Ishikawa (cell line): ENCODE data around the gene CLNK.

Experiments used
- CEBPB ChIP-seq: IDR thresholded peaks from 2 replicates; pipeline ENCODE4 v1.6.1; 2012
- CREB1 ChIP-seq: IDR thresholded peaks from 2 replicates; pipeline ENCODE4 v1.6.1; 2012; ENCODE audit warnings: low read depth
- EGR1 ChIP-seq: IDR thresholded peaks from 2 replicates; pipeline ENCODE4 v1.6.1; 2012
- EP300 ChIP-seq: IDR thresholded peaks from 2 replicates; pipeline ENCODE4 v1.6.1; 2012; ENCODE audit warnings: borderline replicate concordance
- FOXM1 ChIP-seq: IDR thresholded peaks from 2 replicates; pipeline ENCODE4 v1.6.1; 2012; ENCODE audit warnings: low read depth, borderline replicate concordance
- NFIC ChIP-seq: IDR thresholded peaks from 2 replicates; pipeline ENCODE4 v1.6.1; 2012
- RAD21 ChIP-seq: IDR thresholded peaks from 2 replicates; pipeline ENCODE4 v1.6.1; 2012; ENCODE audit warnings: low read depth
- TAF1 ChIP-seq: IDR thresholded peaks from 2 replicates; pipeline ENCODE4 v1.6.1; 2012; ENCODE audit warnings: low read depth, mild to moderate bottlenecking
- TCF12 ChIP-seq: IDR thresholded peaks from 2 replicates; pipeline ENCODE4 v1.6.1; 2012; ENCODE audit warnings: low read depth
- TEAD4 ChIP-seq: IDR thresholded peaks from 2 replicates; pipeline ENCODE4 v1.6.1; 2012
- YY1 ChIP-seq: IDR thresholded peaks from 2 replicates; pipeline ENCODE4 v1.6.1; 2012; ENCODE audit warnings: low read depth
- ZBTB7A ChIP-seq: IDR thresholded peaks from 2 replicates; pipeline ENCODE4 v1.6.1; 2012; ENCODE audit warnings: low read depth
- TF ChIP-seq, protein P1 (sequence below): IDR thresholded peaks from 2 replicates; pipeline ENCODE4 v1.6.1; 2012; ENCODE audit warnings: low read depth, mild to moderate bottlenecking
- TF ChIP-seq, protein P2 (sequence below): IDR thresholded peaks from 2 replicates; pipeline ENCODE4 v1.6.1; 2012
- TF ChIP-seq, protein P3 (sequence below): IDR thresholded peaks from 2 replicates; pipeline ENCODE4 v1.6.1; 2012

The CLNK gene

DNA sequence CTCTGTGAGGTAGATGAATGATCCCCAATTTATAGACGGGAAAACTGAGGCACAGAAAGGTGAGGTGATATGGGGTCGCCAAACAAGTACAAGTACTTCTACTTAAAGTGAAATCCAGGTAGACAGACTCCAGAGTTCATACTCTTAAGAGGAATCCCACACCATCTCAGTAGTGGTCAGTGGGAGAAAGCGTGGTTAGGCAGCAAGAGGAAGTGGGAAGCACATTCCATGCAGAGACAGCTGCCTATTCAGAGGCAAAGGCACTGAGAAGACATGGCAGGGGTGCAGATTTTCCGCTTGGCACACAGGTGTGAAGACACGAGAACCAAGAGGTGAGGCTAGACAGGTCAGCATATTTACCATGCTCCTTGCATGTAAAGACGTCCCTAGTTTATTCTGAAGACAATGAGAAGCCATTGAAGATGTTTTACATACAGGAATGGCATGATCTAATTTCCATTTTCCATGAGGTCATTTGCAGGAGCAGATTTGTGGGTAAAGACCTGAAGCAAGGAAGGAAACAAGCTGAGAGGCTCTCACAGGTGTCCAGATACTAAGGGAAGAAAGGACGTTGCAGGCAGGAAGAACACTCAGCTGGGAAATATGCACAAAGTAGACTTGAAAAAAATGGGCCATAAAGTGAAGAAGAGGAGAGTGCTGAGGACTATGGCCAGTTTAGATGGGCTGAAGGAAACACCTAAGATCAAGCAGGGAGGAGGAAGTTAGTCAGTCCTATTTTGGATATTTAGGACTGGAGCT is 17.3 kb upstream of the CLNK start:
- no peak for TF ChIP-seq EGR1

DNA sequence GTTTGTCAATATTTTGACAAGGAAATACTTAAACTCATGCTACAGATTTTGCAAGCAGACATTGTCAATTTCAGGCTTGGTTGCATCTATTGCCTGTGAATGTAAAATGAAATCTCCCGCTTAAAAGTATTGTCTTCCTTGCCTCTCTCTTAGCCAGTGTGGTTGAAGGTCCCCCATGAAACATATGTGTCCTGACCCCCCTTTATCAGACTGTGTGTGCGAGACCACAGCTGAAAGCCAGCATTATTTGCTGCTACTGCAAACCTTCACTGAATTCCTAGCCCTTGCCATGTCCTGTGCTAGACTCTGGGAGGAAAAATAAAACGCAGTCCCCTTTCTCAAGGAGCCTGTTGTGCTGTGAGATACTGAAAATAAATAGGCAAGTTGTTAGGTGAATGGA is 16.6 kb upstream of the CLNK start:
- TF ChIP-seq EP300 (no peak), YY1 (no peak), CEBPB (no peak), TAF1 (no peak), FOXM1 (no peak), TCF12 (no peak), ZBTB7A (no peak), CREB1 (no peak), NFIC (no peak), TEAD4 (no peak), EGR1 (no peak), RAD21 (no peak)
- TF ChIP-seq, protein P1, sequence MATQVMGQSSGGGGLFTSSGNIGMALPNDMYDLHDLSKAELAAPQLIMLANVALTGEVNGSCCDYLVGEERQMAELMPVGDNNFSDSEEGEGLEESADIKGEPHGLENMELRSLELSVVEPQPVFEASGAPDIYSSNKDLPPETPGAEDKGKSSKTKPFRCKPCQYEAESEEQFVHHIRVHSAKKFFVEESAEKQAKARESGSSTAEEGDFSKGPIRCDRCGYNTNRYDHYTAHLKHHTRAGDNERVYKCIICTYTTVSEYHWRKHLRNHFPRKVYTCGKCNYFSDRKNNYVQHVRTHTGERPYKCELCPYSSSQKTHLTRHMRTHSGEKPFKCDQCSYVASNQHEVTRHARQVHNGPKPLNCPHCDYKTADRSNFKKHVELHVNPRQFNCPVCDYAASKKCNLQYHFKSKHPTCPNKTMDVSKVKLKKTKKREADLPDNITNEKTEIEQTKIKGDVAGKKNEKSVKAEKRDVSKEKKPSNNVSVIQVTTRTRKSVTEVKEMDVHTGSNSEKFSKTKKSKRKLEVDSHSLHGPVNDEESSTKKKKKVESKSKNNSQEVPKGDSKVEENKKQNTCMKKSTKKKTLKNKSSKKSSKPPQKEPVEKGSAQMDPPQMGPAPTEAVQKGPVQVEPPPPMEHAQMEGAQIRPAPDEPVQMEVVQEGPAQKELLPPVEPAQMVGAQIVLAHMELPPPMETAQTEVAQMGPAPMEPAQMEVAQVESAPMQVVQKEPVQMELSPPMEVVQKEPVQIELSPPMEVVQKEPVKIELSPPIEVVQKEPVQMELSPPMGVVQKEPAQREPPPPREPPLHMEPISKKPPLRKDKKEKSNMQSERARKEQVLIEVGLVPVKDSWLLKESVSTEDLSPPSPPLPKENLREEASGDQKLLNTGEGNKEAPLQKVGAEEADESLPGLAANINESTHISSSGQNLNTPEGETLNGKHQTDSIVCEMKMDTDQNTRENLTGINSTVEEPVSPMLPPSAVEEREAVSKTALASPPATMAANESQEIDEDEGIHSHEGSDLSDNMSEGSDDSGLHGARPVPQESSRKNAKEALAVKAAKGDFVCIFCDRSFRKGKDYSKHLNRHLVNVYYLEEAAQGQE: no peak
- TF ChIP-seq, protein P2, sequence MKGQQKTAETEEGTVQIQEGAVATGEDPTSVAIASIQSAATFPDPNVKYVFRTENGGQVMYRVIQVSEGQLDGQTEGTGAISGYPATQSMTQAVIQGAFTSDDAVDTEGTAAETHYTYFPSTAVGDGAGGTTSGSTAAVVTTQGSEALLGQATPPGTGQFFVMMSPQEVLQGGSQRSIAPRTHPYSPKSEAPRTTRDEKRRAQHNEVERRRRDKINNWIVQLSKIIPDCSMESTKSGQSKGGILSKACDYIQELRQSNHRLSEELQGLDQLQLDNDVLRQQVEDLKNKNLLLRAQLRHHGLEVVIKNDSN: no peak
- TF ChIP-seq, protein P3, sequence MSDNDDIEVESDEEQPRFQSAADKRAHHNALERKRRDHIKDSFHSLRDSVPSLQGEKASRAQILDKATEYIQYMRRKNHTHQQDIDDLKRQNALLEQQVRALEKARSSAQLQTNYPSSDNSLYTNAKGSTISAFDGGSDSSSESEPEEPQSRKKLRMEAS: no peak

DNA sequence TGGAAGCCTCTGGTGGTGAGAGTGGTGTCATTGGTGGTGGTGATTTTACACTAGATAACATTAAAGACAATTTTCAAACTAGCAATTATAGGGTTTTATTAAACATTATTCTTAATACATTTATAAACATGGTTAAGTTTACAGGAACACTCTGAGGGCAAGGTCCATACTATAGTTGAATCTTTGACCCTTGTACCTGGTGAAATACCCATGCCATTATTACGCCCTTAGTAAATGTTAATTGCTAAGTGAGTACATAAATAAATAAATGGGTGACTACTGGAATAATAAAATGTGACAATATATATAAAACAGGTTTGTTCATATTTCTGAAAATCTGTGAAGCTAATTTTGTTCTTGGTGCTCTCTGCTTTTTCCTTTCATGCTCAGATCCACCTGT is 13.6 kb upstream of the CLNK start:
- TF ChIP-seq RAD21: no peak
- no peak for TF ChIP-seq EGR1
- no peak for TF ChIP-seq EP300

DNA sequence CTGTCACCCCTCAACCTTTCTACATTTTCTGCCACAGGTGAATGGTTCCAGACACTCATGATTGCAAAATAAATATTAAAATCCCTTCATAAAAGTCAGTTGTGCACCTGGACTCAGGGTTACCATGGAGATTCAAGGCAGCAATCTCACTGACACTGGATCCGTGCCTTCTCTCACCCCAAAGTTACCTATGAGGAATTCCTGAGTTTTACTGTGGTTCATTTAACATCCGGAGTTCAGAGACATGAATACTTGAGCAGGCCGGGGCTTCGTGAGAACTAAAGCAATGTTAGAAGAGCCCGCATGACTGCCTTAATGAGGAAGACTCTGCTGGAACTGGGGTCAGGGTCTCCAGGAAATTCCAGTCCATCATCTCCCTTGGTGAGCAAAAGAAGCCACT is 12.5 kb upstream of the CLNK start:
- TF ChIP-seq FOXM1 (no peak), TCF12 (no peak), RAD21 (no peak), CEBPB (no peak), EGR1 (no peak)
- TF ChIP-seq, protein P2: no peak

DNA sequence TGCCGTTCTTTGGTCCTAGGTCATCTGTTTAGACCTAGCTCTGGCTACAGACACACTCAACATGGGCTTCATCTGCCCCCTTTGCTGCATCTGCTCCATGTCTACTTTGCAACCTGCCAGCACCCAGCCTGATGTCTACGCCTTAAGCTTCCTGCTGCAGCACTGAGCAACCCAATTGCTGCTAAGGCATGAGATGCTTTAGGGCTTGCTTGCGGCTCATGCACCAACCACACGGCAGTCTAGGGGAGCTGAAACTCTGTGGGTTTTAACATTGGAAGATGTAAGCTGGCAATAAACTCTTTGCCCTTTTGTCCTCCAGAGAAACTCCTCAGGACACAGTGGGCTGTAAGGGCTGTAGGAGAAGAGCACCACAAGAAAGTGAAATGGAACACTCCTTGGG is 11.7 kb upstream of the CLNK start:
- TF ChIP-seq EP300 (no peak), FOXM1 (no peak), TAF1 (no peak), NFIC (no peak), RAD21 (no peak), EGR1 (no peak), TCF12 (no peak), YY1 (no peak), CREB1 (no peak), ZBTB7A (no peak), TEAD4 (no peak), CEBPB (no peak)
- TF ChIP-seq, protein P3: no peak
- TF ChIP-seq, protein P1: no peak
- TF ChIP-seq, protein P2: no peak

DNA sequence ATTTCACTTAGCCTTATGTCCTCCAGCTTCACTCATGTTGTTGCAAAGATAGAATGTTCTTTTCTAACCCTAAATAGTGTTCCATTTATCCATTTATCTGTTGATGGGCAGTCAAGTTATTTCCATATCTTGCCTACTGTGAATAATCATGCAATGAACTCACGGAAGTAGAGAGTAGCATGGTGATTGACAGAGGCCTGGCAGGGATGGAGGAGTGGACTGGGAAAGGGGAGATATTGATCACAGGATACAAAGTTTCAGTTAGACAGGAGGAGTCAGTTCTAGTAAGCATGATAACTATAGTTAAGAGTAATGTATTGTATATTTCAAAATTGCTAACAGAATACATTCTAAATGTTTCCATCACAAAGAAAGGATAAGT is 10.3 kb upstream of the CLNK start:
- TF ChIP-seq RAD21 (no peak), CREB1 (no peak), TAF1 (no peak), NFIC (no peak), FOXM1 (no peak), EP300 (no peak), YY1 (no peak), TCF12 (no peak)
- TF ChIP-seq, protein P3: no peak
- TF ChIP-seq, protein P2: no peak
